ENCODE results near the gene NEURL1B.
A peak's percentile ranks its signal among the peaks of the same experiment; 100 is the strongest.
"Not testable (repeated sequence)": the region's sequence is repeated elsewhere in the genome, so short reads cannot be mapped to it uniquely, and the experiment has no call there.

NEURL1B gene

DNA sequence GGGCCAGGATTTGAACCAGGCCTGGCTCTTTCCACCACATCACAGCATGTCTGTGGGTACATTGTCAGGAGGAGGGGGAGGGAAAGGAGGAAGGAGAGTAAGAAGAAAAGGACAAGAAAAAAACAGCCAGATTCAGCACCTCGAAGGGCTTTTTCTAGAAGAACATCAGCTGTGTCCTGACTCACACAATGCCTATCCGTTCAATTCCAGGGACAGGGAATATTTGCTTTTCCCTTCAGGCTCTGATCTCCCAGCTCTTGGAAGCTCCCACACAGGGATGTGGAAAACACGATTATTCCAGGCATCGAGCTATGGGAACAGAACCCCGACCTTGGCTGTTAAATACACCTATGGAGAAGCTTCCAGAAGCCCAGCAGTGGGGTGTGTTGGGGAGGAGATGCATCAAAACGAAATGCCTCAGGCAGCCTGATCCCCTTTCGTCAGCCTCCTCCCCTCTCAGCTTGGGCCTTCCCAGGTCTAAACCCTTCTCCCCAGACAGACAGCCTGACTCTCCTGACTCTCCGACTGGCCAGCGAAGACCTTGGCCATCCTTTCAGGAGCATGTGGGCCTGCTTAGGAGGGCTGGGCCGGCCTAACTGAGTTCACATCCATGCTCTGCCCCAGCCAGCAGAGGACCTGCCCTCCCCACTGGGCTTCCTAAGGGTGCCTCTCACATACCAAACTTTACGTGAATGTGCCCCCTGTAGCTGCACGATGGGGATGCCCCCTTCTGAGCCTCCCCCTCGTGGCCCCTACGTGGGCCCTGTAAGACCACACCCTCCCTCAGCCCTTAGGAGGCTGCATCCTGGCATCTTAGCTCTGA is 54.4 kb downstream of the NEURL1B start:
- no peak for DNase-seq (ENCODE audit: low read depth)

DNA sequence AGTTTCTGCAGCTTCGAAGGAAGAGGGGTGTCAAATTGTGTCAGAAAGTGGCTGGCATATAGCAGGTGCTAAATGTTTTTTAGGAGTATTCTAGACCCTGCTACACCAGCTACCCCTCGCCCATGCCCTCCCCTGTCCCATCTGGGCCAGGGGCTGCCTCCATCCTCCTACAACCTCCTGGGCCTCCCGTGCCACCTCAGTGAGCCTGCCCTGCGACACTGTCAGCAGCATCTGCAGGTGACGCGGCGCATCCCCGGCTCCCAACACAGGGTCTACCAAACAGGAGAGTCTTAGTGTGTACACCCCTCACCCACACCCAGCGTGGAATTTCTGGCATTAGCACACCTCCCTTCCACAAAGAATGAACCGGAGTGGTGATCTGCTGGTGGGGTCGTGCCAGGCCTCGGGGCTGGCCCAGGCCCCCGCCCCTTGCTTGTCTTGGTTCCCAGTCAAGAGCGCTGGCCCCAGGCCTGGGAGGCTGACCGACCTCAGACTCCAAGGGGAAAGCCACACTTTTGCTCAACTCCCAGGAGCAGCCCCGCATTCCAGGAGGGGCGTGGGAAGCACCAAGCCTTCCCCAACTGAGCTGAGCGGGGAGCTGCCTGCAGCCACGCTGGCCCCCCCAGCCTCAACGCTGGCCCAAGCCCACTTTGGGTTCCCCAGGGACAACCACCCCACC is 55.2 kb downstream of the NEURL1B start:
- no peak for DNase-seq (ENCODE audit: low read depth)

DNA sequence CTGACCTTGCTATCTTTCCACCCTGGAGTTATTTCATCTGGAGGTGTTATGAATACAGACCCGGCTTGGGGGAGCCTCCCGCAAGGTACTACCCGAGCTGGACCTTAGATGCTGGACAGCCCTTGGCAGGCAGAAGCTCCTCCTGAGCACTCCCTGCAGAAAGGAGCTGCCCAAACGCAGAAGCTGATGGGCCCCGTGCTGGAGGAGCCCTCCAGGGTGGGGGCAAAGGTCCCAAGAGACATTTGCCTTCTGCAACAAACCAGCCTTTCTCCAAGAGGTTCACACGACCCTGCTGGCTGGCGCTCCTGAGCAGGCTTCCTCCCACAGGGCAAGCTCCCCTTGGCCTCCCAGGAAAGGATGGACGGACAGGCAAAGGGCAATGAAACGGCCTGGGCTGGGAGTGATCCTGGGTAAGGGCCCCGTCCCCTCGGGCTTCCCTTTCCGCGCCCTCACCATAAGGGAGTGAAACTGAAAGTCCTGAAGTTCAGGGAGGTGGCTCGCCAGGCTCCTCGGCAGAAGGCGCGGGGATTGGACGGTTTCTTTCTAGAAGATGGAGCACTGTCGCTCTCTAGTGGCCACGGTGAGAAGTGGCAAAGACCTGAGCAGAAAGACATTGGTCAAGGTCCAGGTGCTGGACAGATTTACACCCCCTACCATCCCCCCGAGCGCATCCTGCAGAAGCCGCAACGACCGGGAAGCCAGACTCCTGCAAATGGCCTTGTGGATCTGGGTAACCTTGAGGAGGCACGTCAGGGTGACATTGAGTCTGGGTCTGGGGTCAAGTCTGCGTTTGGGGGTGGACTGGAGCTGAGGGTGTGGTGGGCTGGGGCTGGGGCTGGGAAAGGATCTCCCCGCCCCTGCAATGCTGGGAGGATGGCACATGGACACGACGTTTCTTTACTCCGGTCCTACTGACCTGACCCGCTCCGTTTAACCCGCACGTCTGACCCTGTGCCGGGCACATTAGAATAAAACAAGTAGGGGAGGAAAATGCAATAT is 56.4 kb downstream of the NEURL1B start:
- DNase-seq (ENCODE audit: low read depth) = peak; percentile 64

DNA sequence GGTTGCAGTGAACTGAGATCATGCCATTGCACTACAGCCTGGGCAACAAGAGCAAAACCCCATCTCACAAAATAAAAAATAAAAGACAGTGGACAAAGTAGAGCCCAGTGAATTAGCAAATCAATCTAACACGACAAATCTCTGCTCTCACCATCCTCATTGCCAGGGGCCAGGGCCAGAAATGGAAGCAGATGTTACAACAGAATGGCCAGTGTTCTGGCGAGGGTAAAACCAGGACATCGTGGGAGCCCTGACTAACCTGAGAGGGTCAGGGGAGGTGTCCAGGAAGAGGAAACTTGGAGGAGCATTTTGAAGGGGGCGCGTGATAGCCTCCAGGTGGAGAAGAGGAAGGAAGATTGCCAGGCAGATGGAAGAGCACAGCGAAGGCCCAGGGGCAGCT is 58.4 kb downstream of the NEURL1B start:
- no peak for DNase-seq (ENCODE audit: low read depth)

DNA sequence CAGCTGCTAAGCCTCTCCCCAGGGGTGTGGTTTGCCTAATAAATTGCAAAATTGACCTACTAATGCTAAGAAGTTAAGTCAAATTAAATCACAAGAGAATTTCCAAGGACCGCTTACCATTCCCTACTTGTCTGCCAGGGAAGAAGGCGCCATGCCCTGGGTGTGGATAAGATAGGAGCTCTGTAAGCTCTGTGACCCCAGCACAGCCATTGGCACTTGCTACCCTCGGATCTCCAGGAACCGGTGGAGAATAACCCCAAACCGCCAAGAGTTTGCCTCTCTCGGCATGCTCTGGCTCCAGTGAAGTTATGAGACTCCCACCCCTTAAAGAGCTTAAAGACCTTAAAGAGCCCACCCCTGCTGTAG is 58.9 kb downstream of the NEURL1B start:
- no peak for DNase-seq (ENCODE audit: low read depth)

DNA sequence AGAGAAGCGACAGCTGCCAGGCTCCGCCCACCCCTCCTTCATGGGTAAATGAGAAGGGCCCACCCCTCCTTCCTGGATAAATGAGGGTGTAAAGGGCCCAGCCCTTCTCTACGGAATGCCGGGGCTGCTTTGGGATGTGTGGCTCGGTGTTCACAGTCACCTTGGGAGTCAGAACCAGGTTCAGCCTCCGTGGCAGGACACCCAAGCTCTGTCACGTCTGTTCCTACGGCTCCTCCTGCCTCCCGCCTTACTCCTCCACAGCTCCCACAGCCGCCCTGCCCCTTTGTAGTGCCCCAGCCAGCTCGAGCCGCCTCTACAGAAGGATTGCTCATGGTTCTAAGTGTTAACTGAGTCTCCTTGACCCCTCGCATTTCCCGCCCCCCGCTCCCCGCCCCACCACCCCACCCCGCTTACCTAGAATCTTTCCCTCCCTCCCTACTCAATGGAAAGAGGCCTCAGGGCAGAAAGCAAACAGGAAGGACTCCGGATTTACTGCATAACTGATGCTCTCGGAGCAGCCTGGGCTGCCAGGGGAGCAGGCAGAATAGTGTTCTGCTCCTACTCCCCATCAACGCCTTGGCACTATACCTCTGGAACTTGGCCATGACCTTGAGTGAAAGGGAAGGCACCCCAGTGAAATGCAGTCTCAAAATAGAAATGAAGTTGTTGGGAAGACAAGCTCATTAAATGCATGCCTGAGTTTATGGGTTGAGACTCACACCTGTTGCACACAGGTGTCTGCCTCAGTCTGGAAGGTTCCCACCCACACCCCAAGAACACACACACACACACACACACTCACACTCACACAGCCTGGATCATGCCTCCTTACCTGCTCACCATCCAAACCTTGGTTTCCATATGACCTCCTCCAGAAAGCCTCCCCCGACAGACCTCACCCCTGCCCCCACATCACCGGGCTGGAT is 59.6 kb downstream of the NEURL1B start:
- DNase-seq (ENCODE audit: low read depth) = no peak

DNA sequence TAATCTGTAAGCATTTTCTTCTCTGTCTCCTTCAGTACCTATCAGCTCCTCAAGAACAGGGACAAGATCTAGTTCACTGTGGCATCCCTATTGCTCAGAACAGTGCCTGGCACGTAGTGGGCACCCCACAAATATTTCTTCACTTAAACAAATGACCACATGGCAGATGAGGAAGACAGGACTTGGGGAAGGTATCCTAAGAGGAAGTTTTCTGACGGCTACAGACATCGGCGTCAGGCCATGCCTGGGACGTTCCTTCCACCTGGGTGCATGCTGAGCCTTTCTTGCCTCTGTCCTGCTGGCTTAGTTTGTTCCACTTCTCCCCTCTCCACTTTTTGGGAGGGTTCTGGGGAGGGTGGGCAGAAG is 60.2 kb downstream of the NEURL1B start:
- DNase-seq (ENCODE audit: low read depth) = no peak

DNA sequence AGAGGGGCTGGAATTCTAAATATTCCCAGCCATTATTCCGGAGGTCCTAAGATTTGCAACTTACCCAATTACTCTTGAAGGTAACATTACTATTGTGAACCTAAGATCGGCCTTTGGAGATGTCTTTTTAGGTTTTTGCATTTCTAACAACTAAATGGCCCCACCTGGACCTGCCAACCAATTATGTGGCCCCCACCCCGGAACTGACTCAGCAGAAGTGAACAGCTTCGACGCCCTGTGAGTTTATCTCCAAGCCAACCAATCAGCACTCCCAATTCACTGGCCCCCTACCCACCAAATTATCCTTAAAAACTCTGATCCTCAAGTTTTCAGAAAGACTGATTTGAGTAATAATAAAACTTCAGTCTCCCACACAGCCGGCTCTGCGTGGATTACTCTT is 62.9 kb downstream of the NEURL1B start:
- no peak for DNase-seq (ENCODE audit: low read depth)

DNA sequence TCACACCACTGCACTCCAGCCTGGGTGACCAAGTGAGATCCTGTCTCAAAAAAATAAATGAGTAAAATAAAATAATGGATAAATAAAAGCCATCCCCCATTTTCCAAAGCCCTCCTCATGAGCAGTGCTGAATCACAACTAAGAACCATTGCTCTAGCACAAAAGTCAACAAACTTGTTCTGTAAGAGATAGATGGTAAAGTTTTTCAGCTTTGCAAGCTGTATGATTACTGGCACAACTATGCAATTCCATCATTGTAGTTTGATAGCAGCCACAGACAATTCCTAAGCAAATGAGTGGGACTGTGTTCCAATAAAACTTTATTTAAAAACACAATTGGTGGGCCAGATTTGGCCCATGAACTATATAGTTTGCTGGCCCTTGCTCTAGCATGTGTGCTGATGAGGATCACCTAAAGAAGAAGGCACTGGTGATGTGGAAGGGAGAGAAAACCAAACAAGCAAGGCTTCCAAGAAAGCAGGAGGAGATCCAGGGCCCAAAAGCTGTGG is 64.6 kb downstream of the NEURL1B start:
- no peak for DNase-seq (ENCODE audit: low read depth)

DNA sequence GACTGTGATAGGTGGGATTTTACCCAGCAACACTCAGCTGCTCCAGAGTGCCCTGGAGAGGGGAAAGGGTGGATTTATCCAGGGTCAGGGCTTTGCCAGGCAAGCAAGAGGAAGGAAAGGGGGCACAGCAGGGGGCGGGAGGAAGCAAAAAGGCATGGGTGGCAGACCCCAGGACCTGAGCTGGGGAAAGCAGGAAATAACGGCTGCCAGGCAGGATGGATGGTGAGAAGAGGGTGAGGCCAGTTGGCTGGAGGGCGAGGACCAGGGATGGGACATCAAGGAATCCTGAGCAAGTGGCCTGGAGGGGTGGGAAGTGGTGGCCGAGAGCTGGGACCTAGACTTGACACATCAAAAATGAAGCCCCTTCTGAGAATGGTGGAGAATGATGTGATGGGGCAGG is 65.7 kb downstream of the NEURL1B start:
- no peak for DNase-seq (ENCODE audit: low read depth)

DNA sequence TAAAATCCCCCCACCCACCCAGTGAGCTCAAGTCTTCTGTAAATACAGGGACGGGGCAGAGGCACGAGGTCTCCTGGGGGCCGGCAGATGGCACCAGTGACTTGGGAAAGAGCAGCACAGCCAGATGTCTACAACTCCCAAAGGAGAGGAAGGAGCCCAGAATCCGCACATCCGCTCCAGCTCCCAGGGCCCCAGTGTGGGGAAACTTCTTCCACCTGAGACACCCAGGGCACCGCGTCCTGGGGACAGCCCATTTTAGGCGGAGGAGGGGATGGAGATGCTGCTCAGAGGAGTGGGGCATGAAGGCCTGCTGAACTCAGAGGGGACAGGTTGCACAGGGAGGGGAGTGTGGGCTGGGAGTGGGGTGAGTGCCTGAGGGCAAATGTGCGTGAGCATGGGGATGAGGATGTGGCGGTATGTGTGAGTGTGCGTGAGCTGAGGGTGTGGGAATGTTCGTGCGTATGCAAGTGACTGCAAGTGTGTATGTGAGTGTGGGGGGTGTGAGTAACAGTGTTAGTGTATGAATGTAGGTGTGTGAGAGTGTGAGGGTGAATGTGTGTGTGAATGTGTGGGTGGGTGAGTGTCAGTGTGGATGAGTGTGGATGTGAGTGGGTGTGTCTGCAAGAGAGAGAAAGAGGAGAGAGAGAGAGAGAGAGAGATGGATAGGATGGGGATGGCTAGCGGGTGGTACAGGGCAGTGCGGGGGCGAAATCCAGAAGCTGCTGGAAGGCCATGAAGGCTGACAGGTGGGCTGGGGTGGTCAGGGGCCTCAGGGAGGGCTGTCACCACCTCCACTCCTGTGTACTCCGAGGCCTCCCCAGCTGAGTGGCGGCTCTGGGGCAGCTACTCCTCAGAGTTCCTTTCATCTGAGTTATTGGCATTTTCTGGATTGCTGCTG is 66.5 kb downstream of the NEURL1B start:
- no peak for DNase-seq (ENCODE audit: low read depth)

DNA sequence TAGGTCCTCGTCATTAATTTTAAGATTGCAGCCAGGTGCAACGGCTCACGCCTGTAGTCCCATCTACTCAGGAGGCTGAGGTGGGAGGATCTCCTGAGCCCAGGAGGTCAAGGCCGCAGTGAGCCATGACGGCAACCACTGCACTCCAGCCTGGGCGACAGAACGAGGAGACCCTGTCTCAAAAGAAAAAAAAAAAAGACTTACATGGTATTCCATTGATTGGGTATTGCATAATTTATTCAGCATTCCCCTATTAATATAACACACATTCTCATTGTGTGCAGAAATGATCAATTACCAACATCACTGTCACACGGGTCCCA is 67.1 kb downstream of the NEURL1B start:
- no peak for DNase-seq (ENCODE audit: low read depth)

DNA sequence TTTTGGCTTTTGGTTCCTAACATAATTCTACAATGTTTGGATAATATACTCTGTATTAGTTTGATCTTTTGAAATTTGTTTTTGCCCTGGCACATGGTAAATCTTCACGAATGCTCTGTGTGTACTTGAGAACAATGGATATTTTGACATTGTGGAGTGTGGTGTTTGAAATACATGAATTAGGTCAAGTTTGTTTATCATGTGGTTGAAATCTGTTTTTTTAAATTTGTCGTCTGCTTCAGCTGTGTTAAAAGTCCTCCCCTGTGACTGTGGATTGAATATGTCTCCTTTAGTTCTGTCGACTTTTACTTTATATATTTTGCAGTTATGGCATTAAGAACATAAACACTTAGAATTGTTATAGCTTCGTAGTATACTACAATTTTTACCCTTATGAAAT is 69.6 kb downstream of the NEURL1B start:
- no peak for DNase-seq (ENCODE audit: low read depth)

DNA sequence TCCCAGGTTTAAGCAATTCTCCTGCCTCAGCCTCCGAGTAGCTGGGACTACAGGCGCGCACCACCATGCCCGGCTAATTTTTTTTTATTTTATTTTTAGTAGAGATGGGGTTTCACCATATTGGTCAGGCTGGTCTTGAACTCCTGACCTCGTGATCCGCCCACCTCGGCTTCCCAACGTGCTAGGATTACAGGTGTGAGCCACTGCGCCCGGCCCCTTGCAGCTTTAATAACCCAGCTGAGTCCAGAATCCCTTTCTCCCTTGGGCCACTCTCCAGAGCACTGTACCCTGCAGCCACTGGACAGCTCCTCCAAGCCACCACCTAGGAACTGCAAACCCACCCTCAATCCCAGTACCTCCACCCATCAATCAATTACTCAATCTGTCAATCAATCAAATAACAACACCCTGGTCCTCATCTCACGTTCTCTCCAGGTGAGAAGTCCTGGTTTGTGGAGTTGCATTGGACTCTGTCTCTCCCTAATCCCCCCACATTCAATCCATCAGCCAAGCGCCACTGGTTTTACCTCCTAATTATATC is 70.3 kb downstream of the NEURL1B start:
- not testable (repeated sequence) for DNase-seq (ENCODE audit: low read depth)

DNA sequence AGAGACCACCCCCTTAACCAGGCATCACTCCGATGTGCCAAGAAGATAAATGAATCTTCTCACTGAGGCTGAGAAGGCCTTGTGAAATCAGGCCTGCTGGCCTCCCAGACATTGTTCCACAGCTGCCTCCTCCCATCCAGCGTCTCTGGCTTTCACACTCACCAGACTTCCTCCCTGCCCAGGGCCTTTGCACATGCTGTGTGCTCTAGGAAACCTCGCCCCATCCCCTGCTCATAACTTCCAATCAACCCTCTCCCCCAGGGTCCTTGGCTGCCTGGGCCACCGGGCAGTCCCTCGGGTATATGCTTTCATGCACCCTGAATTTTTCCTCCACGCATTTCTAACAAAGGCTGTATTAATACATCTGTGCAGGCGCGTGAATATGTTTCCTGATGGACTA is 71.5 kb downstream of the NEURL1B start:
- DNase-seq (ENCODE audit: low read depth) = no peak

DNA sequence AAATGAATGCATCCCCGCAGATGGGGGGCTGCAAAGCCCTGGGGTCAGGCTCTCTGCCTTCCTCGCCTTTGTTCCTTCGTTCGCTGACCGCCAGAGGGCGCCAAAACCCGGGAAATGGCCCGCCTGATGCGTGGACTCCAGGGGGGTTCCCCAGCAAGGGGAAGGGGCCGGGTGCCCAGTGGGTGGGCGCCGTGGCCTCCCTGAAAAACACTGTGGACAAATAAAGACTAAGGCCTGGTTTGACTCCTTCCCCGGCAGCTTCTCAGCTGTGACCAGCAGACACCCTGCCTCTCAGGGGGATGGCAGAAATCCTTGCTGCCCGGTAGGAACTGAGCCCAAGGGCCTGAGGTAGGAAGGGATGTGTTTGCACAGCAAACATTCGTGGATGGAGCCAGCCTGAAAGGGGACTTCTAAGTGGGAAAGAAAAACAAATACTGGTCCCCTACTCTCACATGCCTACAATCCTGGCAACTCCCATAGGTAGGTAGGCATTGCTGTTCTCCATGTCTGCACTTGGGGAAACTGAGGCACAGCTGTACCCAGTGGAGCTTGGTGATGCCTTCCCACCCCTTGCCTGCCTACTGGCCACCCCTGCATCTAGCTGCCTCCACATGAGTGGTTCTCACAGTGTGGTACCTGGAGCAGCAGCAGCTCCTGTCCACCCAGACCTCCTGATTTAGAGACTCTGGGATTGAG is 72.2 kb downstream of the NEURL1B start:
- DNase-seq (ENCODE audit: low read depth) = peak; percentile 56

DNA sequence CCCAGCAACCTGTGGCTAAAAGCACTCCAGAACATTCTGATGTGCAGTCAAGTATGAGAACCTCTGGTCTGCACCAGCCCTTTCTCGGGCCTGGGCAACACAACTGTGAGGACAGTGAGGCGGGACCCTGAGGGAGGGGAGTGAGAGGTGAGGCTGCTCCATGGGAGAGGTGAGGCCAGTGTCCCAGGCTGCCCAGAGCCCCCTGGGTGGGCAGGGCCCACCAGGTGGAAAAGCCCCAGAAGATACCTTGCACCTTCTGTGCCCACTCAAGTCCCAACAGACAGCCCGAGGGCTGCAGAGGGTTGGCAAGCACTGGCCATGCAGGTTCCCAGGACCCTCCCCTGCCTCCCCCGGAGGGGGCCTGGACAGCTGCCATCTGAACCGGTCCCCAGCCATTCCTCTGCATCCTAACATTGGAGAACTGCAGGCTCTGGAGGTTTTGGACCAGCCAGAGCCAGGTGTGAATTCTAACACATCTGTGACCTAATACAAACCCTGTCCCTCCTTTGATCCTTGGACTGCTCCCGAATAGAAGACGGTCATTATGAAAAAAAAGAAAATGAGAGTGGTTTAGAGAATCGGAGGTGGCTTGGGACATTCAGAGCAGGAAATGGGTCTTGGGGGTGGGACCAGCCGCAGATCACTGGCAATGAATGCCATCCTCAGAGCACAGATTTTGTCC is 72.9 kb downstream of the NEURL1B start:
- no peak for DNase-seq (ENCODE audit: low read depth)

DNA sequence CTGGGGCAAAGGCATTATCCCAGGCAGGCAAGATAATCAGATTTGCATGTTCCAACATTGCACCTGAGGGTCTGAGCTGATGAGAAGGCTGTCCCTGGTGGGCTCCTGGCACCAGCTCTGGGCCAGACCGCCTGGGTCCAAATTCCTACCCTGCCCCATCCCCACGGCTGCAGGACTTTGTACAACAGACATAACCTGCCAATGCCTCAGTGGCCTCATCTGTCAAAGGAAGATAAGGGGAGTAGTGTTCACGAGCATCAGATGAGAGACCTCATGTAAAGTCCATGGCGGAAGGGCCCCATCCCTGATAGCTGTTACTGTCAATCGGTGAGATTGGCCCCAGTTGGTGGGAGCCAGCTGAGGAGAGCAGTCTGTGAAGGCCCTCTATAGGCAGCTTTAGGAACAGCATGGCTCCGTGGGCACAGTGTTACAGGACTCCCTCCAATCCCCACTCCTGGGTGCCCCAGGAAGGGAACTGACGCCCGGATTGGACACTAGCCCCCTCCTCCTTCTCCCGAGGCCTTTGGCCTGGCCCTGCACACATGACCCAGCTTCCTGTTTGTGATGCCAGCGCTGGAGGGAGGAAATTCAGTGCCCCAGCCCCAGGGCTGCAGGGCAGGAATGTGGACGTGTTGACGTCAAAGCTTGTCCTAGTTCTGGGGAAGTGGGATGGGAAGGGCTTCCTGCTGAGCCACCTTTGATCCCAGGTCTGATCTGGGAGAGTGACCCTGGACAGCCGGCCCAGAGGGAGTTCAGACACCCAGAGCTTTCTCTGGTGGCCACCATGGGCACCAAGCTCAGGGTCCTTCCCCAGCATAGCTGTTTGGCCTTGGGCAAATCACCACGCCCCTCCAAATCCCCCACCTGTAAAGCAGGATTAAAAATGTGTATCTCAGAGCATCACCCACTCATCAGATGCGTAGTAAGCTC is 73.7 kb downstream of the NEURL1B start:
- peak; percentile 47 for DNase-seq (ENCODE audit: low read depth)

All from stimulated activated CD8-positive, alpha-beta memory T cell treated with anti-CD3 and anti-CD28 coated beads, Interleukin-4, amount 100 ng/mL, for 24 hours (primary cell).